H9 (cell line): Measurements from ENCODE around the gene FOXF1. TPM values are rescaled to one million over a fixed set of nuclear protein-coding genes. Genes with fewer than 3 reads are reported as not detected.

Experiments
- DNase-seq: peaks from one replicate; pipeline ENCODE4 v3.0.0-alpha.2; 2017
- H2AFZ ChIP-seq: one replicate; pipeline ENCODE4 v1.6.1; 2013; ENCODE audit warnings: mild to moderate bottlenecking, low read length, control low read depth, moderate library complexity
- H2AK5ac ChIP-seq: 2 replicates; pipeline ENCODE4 v1.6.1; 2013; ENCODE audit warnings: low read length, control low read depth, mixed read lengths; ENCODE audit not compliant: insufficient read length
- H2BK120ac ChIP-seq: one replicate; pipeline ENCODE4 v1.6.1; 2013; ENCODE audit warnings: low read depth, mild to moderate bottlenecking, low read length, control low read depth, inconsistent platforms; ENCODE audit not compliant: poor library complexity, severe bottlenecking
- H2BK12ac ChIP-seq: 2 replicates; pipeline ENCODE4 v1.6.1; 2013; ENCODE audit warnings: low read length, control low read depth, mixed read lengths, low read depth; ENCODE audit not compliant: insufficient read length
- H2BK15ac ChIP-seq: 2 replicates; pipeline ENCODE4 v1.6.1; 2013; ENCODE audit warnings: low read depth, low read length, control low read depth
- H2BK20ac ChIP-seq: one replicate; pipeline ENCODE4 v1.6.1; 2013; ENCODE audit warnings: low read depth, mild to moderate bottlenecking, low read length, control low read depth, inconsistent platforms; ENCODE audit not compliant: poor library complexity, severe bottlenecking
- H2BK5ac ChIP-seq: 2 replicates; pipeline ENCODE4 v1.6.1; 2013; ENCODE audit warnings: low read length, control low read depth, mixed read lengths; ENCODE audit not compliant: insufficient read length
- H3K14ac ChIP-seq: 2 replicates; pipeline ENCODE4 v1.6.1; 2013; ENCODE audit warnings: low read length, control low read depth; ENCODE audit not compliant: insufficient read depth
- H3K18ac ChIP-seq: 2 replicates; pipeline ENCODE4 v1.6.1; 2013; ENCODE audit warnings: low read depth, mild to moderate bottlenecking, mixed read lengths, low read length, control low read depth; ENCODE audit not compliant: insufficient read length
- H3K23ac ChIP-seq: 2 replicates; pipeline ENCODE4 v1.6.1; 2013; ENCODE audit warnings: low read length, control low read depth, mixed read lengths, low read depth; ENCODE audit not compliant: insufficient read length
- H3K23me2 ChIP-seq: 2 replicates; pipeline ENCODE4 v1.6.1; 2013; ENCODE audit warnings: low read depth, mild to moderate bottlenecking, mixed read lengths, low read length, control low read depth; ENCODE audit not compliant: insufficient read length, poor library complexity, severe bottlenecking
- H3K27ac ChIP-seq: 2 replicates; pipeline ENCODE4 v1.5.1; 2013; ENCODE audit warnings: low read length, control low read depth, mixed read lengths, low read depth; ENCODE audit not compliant: insufficient read length
- H3K27me3 ChIP-seq: 2 replicates; pipeline ENCODE4 v1.6.1; 2013; ENCODE audit warnings: low read length, control low read depth, inconsistent platforms; ENCODE audit not compliant: insufficient read depth
- H3K4ac ChIP-seq: 2 replicates; pipeline ENCODE4 v1.6.1; 2013; ENCODE audit warnings: low read depth, mild to moderate bottlenecking, control low read depth, inconsistent platforms, low read length, moderate library complexity
- H3K4me1 ChIP-seq: 2 replicates; pipeline ENCODE4 v1.6.1; 2013; ENCODE audit warnings: low read length, control low read depth, inconsistent platforms; ENCODE audit not compliant: insufficient read depth
- H3K4me2 ChIP-seq: 2 replicates; pipeline ENCODE4 v1.6.1; 2013; ENCODE audit warnings: low read length, control low read depth, mixed read lengths; ENCODE audit not compliant: insufficient read length, insufficient read depth
- H3K56ac ChIP-seq: 2 replicates; pipeline ENCODE4 v1.6.1; 2013; ENCODE audit warnings: low read depth, mild to moderate bottlenecking, mixed read lengths, low read length, control low read depth; ENCODE audit not compliant: insufficient read length
- H3K79me1 ChIP-seq: 2 replicates; pipeline ENCODE4 v1.6.1; 2013; ENCODE audit warnings: low read depth, mild to moderate bottlenecking, moderate library complexity, low read length, control low read depth, inconsistent platforms; ENCODE audit not compliant: insufficient read depth, poor library complexity, severe bottlenecking
- H3K79me2 ChIP-seq: 2 replicates; pipeline ENCODE4 v1.6.1; 2013; ENCODE audit warnings: low read length, control low read depth, inconsistent platforms; ENCODE audit not compliant: insufficient read depth
- H3K9ac ChIP-seq: 2 replicates; pipeline ENCODE4 v1.6.1; 2013; ENCODE audit warnings: low read length, control low read depth, mixed read lengths; ENCODE audit not compliant: insufficient read length; ENCODE audit errors: extremely low read depth
- H3K9me3 ChIP-seq: one replicate; pipeline ENCODE4 v1.6.1; 2013; ENCODE audit warnings: low read depth, low read length, inconsistent platforms; ENCODE audit not compliant: control insufficient read depth
- H3T11ph ChIP-seq: one replicate; pipeline ENCODE4 v1.6.1; 2013; ENCODE audit warnings: mild to moderate bottlenecking, low read length, control low read depth, inconsistent platforms
- H4K20me1 ChIP-seq: one replicate; pipeline ENCODE4 v1.6.1; 2013; ENCODE audit not compliant: control insufficient read depth, insufficient read length, insufficient read depth
- H4K5ac ChIP-seq: 2 replicates; pipeline ENCODE4 v1.6.1; 2013; ENCODE audit warnings: low read depth, mild to moderate bottlenecking, mixed read lengths, low read length, control low read depth; ENCODE audit not compliant: insufficient read length
- H4K8ac ChIP-seq: replicated peaks from 2 replicates; pipeline ENCODE4 v1.6.1; 2013; ENCODE audit warnings: low read length, control low read depth, mixed read lengths, low read depth; ENCODE audit not compliant: insufficient read length
- H4K91ac ChIP-seq: 2 replicates; pipeline ENCODE4 v1.6.1; 2013; ENCODE audit warnings: low read depth, mild to moderate bottlenecking, moderate library complexity, mixed read lengths, low read length, control low read depth; ENCODE audit not compliant: insufficient read length
- H3K27ac Mint-ChIP-seq, 3 experiments: 2 replicates in 2 of 3; 3 replicates in 1 of 3; pipeline ENCODE4 v1.8.0; 2020 to 2021; ENCODE audit warnings: mixed read lengths in 3 of 3, mild to moderate bottlenecking in 1 of 3, moderate library complexity in 1 of 3
- H3K27me3 Mint-ChIP-seq: 2 replicates; pipeline ENCODE4 v1.8.0; 2021; ENCODE audit warnings: low read depth, mild to moderate bottlenecking, moderate library complexity, mixed read lengths
- H3K36me3 Mint-ChIP-seq, 3 experiments: 2 replicates in 2 of 3; 3 replicates in 1 of 3; pipeline ENCODE4 v1.8.0; 2020 to 2021; ENCODE audit warnings: low read depth in 3 of 3, mixed read lengths in 3 of 3; ENCODE audit not compliant: insufficient read depth in 1 of 3
- H3K4me1 Mint-ChIP-seq, 2 experiments: 2 replicates each; pipeline ENCODE4 v1.8.0; 2020; ENCODE audit warnings: mixed read lengths in 2 of 2
- H3K4me3 Mint-ChIP-seq, 2 experiments: 2 replicates in 1 of 2; 3 replicates in 1 of 2; pipeline ENCODE4 v1.8.0; 2020 to 2021; ENCODE audit warnings: mild to moderate bottlenecking in 2 of 2, mixed read lengths in 2 of 2, moderate library complexity in 1 of 2
- H3K9me3 Mint-ChIP-seq, 2 experiments: 2 replicates in 1 of 2; 3 replicates in 1 of 2; pipeline ENCODE4 v1.8.0; 2020; ENCODE audit warnings: mild to moderate bottlenecking in 2 of 2, mixed read lengths in 2 of 2, moderate library complexity in 1 of 2
- CTCF ChIP-seq: fragments of 200-600 bp; sonication (generic); conservative IDR thresholded peaks from 3 replicates; pipeline ENCODE4 v1.8.0; 2021; ENCODE audit warnings: antibody characterized with exemption, mild to moderate bottlenecking
- WGBS: extraction: QIAGEN DNeasy Blood & Tissue Kit; methylation state at CpG from one replicate; pipeline ENCODE4 v1.1.7; 2013; ENCODE audit warnings: missing lambda C conversion rate, low lambda C conversion rate, mixed read lengths; ENCODE audit not compliant: insufficient read length; ENCODE audit errors: extremely low coverage; 5-methylcytosine and 5-hydroxymethylcytosine counted together
- total RNA-seq: library from RNA; stranded (reverse); gene quantifications from 2 replicates; pipeline ENCODE4 v1.2.1, GENCODE V29; 2021

The FOXF1 gene
- total RNA-seq, 1 experiment from 2014 or later, result not detected

DNA sequence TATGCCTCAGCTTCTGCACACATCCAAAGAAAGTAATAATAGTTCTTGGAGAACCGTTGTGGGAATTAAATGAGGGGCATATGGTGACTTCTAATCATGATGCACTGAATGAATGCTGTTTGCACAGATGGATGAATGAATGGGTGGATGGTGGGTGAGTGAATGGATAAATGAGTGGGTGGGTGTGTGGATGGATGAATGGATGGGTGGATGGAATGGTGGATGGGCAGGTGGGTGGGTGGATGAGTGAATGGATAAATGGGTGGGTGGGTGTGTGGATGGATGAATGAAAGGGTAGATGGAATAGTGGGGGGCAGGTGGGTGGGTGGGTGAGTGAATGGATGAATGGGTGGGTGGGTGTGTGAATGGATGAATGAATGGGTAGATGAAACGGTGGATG, 44.9 kb upstream of the FOXF1 start:
- H4K8ac ChIP-seq, result no peak overlapping the region
- H3K18ac ChIP-seq, result no peak overlapping the region
- H3K27me3 Mint-ChIP-seq, result peaks cover 35% of the 10 kb centered on the region
- no peak overlapping the region for H2AK5ac ChIP-seq
- no peak overlapping the region for H3T11ph ChIP-seq
- no peak overlapping the region for H3K4me2 ChIP-seq
- H3K79me2 ChIP-seq, result no peaks in the 10 kb centered on the region
- peaks cover 7 to 9% (median 8%) of the 10 kb centered on the region in 3 experiments; a peak in 5 of 7 replicates for H3K36me3 Mint-ChIP-seq
- H3K4me3 Mint-ChIP-seq, result no peak overlapping the region
- no peak overlapping the region for H2BK5ac ChIP-seq
- no peak overlapping the region for H3K56ac ChIP-seq
- no peaks in the 10 kb centered on the region for H3K4me1 ChIP-seq
- H3K9me3 Mint-ChIP-seq, result peaks cover 16 to 24% of the 10 kb centered on the region in 2 experiments
- no peak overlapping the region for H2BK15ac ChIP-seq
- no peak overlapping the region for H2BK12ac ChIP-seq
- H3K79me1 ChIP-seq, result no peaks in the 10 kb centered on the region
- no peak overlapping the region for H3K23ac ChIP-seq
- WGBS, result no CpG with 5 or more reads among the region's 2 CpGs
- H2BK120ac ChIP-seq, result no peak overlapping the region
- no peak overlapping the region for H3K14ac ChIP-seq
- DNase-seq, result no peak
- no peak overlapping the region for H2BK20ac ChIP-seq
- no peak overlapping the region for H2AFZ ChIP-seq
- H3K27ac ChIP-seq, result no peak overlapping the region
- H3K9ac ChIP-seq, result no peak overlapping the region
- TF ChIP-seq CTCF, result no peak
- H3K23me2 ChIP-seq, result no peaks in the 10 kb centered on the region
- H3K4ac ChIP-seq, result no peak overlapping the region
- H4K20me1 ChIP-seq, result no peaks in the 10 kb centered on the region
- no peak overlapping the region for H3K27ac Mint-ChIP-seq
- H4K5ac ChIP-seq, result no peak overlapping the region
- H3K27me3 ChIP-seq, result no peaks in the 10 kb centered on the region
- H3K4me1 Mint-ChIP-seq, result no peaks in the 10 kb centered on the region
- no peaks in the 10 kb centered on the region for H3K9me3 ChIP-seq
- H4K91ac ChIP-seq, result no peak overlapping the region
